Erythroblast (primary cell): ENCODE results near the gene COP1.

Experiments
- DNase-seq, 2 experiments: peaks; one replicate each; lab custom pipeline; 2025; lab: John Stamatoyannopoulos, UW
- GATA1 ChIP-seq: IDR thresholded peaks from 2 replicates; pipeline ENCODE4 v1.6.1; 2011; ENCODE audit warnings: low read depth, mild to moderate bottlenecking, control low read depth, low read length, moderate library complexity
- POLR2A ChIP-seq: IDR thresholded peaks from 2 replicates; pipeline ENCODE4 v1.6.1; 2011; ENCODE audit warnings: mild to moderate bottlenecking, low read length

COP1 gene

DNA sequence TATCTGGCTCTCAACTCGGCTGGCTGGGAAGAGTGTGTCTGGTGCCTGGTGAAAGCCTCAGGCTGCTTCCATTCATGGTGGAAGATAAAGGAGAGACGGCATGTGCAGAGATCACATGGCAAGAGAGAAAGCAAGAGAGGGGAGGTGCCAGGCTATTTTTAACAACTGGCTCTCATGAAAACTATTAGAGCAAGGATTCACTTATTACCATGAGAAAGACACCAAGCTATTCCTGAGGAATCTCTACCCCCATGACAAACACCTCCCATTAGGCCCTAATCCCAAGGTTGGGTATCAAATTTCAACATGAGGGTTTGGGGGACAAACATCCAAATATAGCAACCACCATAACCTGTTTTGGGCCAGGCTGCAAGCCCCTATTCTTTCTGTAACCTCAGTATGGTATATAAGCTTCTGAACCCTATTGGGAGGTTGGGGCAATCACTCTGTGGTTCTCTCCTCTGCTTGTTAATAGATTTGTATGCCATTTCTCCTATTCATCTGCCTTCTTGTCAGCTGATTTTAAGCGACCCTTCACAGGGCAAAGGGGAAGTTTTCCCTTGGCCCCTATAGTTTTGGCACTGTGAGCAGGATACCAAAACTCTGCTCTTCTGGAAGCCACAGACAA lies 284.7 kb downstream of the COP1 start:
- no peak for TF ChIP-seq GATA1
- TF ChIP-seq POLR2A = no peak
- DNase-seq = no peak

- TF ChIP-seq POLR2A (no peak), GATA1 (no peak)
- no peak for DNase-seq
These were observed 286.7 kb downstream of the COP1 start for GRCh38 chr1:175920381-175920780.

- no peak for DNase-seq
- TF ChIP-seq GATA1 (no peak), POLR2A (no peak)
These were observed 288.1 kb downstream of the COP1 start for GRCh38 chr1:175919001-175919400.

GRCh38 chr1:175918364-175918801 lies 288.7 kb downstream of the COP1 start:
- TF ChIP-seq GATA1 (no peak), POLR2A (no peak)

GRCh38 chr1:175914115-175914514 lies 293.0 kb downstream of the COP1 start:
- no peak for DNase-seq
- TF ChIP-seq POLR2A (no peak), GATA1 (no peak)

More at GRCh38 chr1:175918364-175918801, 288.7 kb downstream of the COP1 start:
- DNase-seq = no peak

- DNase-seq = no peak
- no peak for TF ChIP-seq GATA1
- TF ChIP-seq POLR2A = no peak
These were observed 295.9 kb downstream of the COP1 start for GRCh38 chr1:175911138-175911537.

- DNase-seq = no peak
- TF ChIP-seq POLR2A (no peak), GATA1 (no peak)
These were observed 300.7 kb downstream of the COP1 start for GRCh38 chr1:175906370-175906769.

- TF ChIP-seq GATA1 (no peak), POLR2A (no peak)
- no peak for DNase-seq
These were observed 302.3 kb downstream of the COP1 start for GRCh38 chr1:175904808-175905207.

DNA sequence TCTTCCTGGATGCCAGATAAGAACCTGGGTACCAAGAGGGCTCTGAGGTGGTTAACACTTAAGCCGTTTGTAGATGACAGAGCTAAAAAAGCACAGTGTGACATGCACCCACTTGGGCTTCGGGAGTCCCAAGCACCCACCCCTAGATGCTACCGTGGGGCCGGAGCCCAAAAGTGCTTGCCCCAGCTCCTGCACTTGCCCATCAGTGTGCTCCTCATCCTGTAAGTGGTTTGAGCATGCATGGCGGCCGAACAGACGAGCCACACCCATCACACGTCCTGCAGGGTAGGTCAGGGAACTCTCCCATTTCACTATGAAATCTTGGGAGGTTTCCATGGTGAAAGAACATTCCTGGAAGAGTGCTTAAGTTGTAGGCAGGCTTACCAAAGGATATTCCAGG lies 304.8 kb downstream of the COP1 start:
- no peak for TF ChIP-seq POLR2A
- no peak for TF ChIP-seq GATA1
- no peak for DNase-seq

GRCh38 chr1:175901076-175901836 lies 305.8 kb downstream of the COP1 start:
- no peak for DNase-seq
- TF ChIP-seq GATA1 = no peak
- no peak for TF ChIP-seq POLR2A

GRCh38 chr1:175900171-175900570 lies 306.9 kb downstream of the COP1 start:
- no peak for DNase-seq
- TF ChIP-seq GATA1 = no peak
- TF ChIP-seq POLR2A = no peak

- no peak for DNase-seq
- TF ChIP-seq POLR2A (no peak), GATA1 (no peak)
These were observed 311.1 kb downstream of the COP1 start for GRCh38 chr1:175895966-175896365.
